H1 (cell line): Measurements from ENCODE around the gene PARP14. TPM values are rescaled to one million over a fixed set of nuclear protein-coding genes. Genes with fewer than 3 reads are reported as not detected.

Experiments
- CTCF ChIA-PET: fragments of 300-600 bp; sonication (Branson Sonifier 250); formaldehyde crosslinking; loops from one replicate; lab custom pipeline; 2021; ENCODE audit not compliant: partially characterized antibody; lab: Charles Lee
- POLR2A ChIA-PET: fragments of 300-600 bp; sonication (Branson Sonifier 250); formaldehyde crosslinking; loops from one replicate; lab custom pipeline; 2021; ENCODE audit warnings: inconsistent platforms; ENCODE audit not compliant: partially characterized antibody; lab: Charles Lee
- DNase-seq, 2 experiments: peaks; one replicate each; pipeline versions ENCODE4 v3.0.0 to v3.0.0-alpha.2; 2010 to 2022; ENCODE audit warnings: low spot score in 2 of 2, low read depth in 1 of 2, mixed read lengths in 1 of 2
- FAIRE-seq: peaks from 2 replicates; lab custom pipeline; 2011; peaks lifted over from hg19 to GRCh38; lab: Jason Lieb, UNC
- H2AFZ ChIP-seq: 2 replicates; pipeline ENCODE4 v1.8.1; 2012; ENCODE audit warnings: low read length, inconsistent platforms
- H2AK5ac ChIP-seq: 2 replicates; pipeline ENCODE4 v1.6.1; 2013; ENCODE audit warnings: low read depth, low read length
- H2BK120ac ChIP-seq: replicated peaks from 2 replicates; pipeline ENCODE3; 2013; ENCODE audit warnings: low read depth, low read length, inconsistent platforms
- H2BK12ac ChIP-seq: 2 replicates; pipeline ENCODE4 v1.6.1; 2013; ENCODE audit warnings: low read depth, low read length
- H2BK15ac ChIP-seq: 2 replicates; pipeline ENCODE4 v1.6.1; 2013; ENCODE audit warnings: low read length
- H2BK20ac ChIP-seq: 2 replicates; pipeline ENCODE4 v1.6.1; 2013; ENCODE audit warnings: low read length
- H2BK5ac ChIP-seq: 2 replicates; pipeline ENCODE4 v1.6.1; 2013; ENCODE audit warnings: low read depth, low read length
- H3K14ac ChIP-seq: 2 replicates; pipeline ENCODE4 v1.6.1; 2013; ENCODE audit warnings: inconsistent platforms; ENCODE audit not compliant: insufficient read length
- H3K18ac ChIP-seq: 2 replicates; pipeline ENCODE4 v1.6.1; 2013; ENCODE audit warnings: low read length; ENCODE audit errors: extremely low read depth
- H3K23ac ChIP-seq: 2 replicates; pipeline ENCODE4 v1.6.1; 2013; ENCODE audit warnings: inconsistent platforms; ENCODE audit not compliant: insufficient read length
- H3K23me2 ChIP-seq: 2 replicates; pipeline ENCODE4 v1.6.1; 2013; ENCODE audit warnings: low read depth, low read length
- H3K27ac ChIP-seq: 2 replicates; pipeline ENCODE4 v1.6.1; 2011; ENCODE audit warnings: low read depth, low read length, inconsistent platforms
- H3K27me3 ChIP-seq, 4 experiments: replicated peaks in 1 of 4; 1 replicate in 1 of 4; 2 replicates in 3 of 4; pipeline versions ENCODE4 v1.6.1 to v1.8.1; 2011 to 2013; ENCODE audit warnings: low read length in 3 of 4, mild to moderate bottlenecking in 3 of 4, inconsistent platforms in 2 of 4, mixed read lengths in 2 of 4, moderate library complexity in 1 of 4; ENCODE audit not compliant: control insufficient read depth in 3 of 4, insufficient read depth in 3 of 4; ENCODE audit errors: extremely low read depth in 1 of 4
- H3K36me3 ChIP-seq, 4 experiments: 2 replicates each; pipeline versions ENCODE4 v1.6.1 to v1.8.1; 2011 to 2013; ENCODE audit warnings: mild to moderate bottlenecking in 4 of 4, low read length in 3 of 4, moderate library complexity in 2 of 4, control low read depth in 1 of 4, inconsistent platforms in 1 of 4; ENCODE audit not compliant: insufficient read depth in 4 of 4, control insufficient read depth in 2 of 4
- H3K4ac ChIP-seq: replicated peaks from 2 replicates; pipeline ENCODE3; 2013; ENCODE audit warnings: low read length, low read depth, mixed read lengths, inconsistent platforms; ENCODE audit not compliant: insufficient read length
- H3K4me1 ChIP-seq, 4 experiments: replicated peaks in 1 of 4; 1 replicate in 1 of 4; 2 replicates in 3 of 4; pipeline versions ENCODE4 v1.6.1 to v1.8.1; 2011 to 2013; ENCODE audit warnings: low read length in 3 of 4, inconsistent platforms in 2 of 4, mixed read lengths in 1 of 4; ENCODE audit not compliant: insufficient read depth in 4 of 4, control insufficient read depth in 3 of 4
- H3K4me2 ChIP-seq, 2 experiments: 2 replicates each; pipeline versions ENCODE4 v1.6.1 to v1.8.1; 2011 to 2013; ENCODE audit warnings: low read depth in 2 of 2, low read length in 2 of 2, control low read depth in 1 of 2, inconsistent platforms in 1 of 2, mild to moderate bottlenecking in 1 of 2; ENCODE audit not compliant: insufficient read depth in 1 of 2
- H3K4me3 ChIP-seq, 4 experiments: fragments of 200-600, 300-600 bp in 1 of 4; sonication (generic), shearing (Covaris generic), sonication (Bioruptor Twin) in 1 of 4; 2 replicates each; pipeline versions ENCODE4 v1.5.1 to v1.8.1; 2011 to 2016; ENCODE audit warnings: low read length in 4 of 4, low read depth in 3 of 4, control low read depth in 2 of 4, inconsistent platforms in 2 of 4, mild to moderate bottlenecking in 2 of 4, mixed read lengths in 1 of 4, moderate library complexity in 1 of 4; ENCODE audit not compliant: insufficient read depth in 2 of 4; ENCODE audit errors: extremely low read depth in 1 of 4
- H3K56ac ChIP-seq: replicated peaks from 2 replicates; pipeline ENCODE3; 2013; ENCODE audit warnings: low read depth, mild to moderate bottlenecking, mixed read lengths, low read length, inconsistent platforms; ENCODE audit not compliant: insufficient read length
- H3K79me1 ChIP-seq: 2 replicates; pipeline ENCODE4 v1.6.1; 2013; ENCODE audit warnings: low read depth, low read length, control low read depth
- H3K79me2 ChIP-seq, 2 experiments: 2 replicates each; pipeline versions ENCODE4 v1.6.1 to v1.8.1; 2012 to 2013; ENCODE audit warnings: low read length in 2 of 2, mild to moderate bottlenecking in 2 of 2, inconsistent platforms in 1 of 2; ENCODE audit not compliant: insufficient read depth in 2 of 2, control insufficient read depth in 1 of 2
- H3K9ac ChIP-seq, 4 experiments: replicated peaks in 1 of 4; 1 replicate in 1 of 4; 2 replicates in 3 of 4; pipeline versions ENCODE4 v1.6.1 to v1.8.1; 2011 to 2013; ENCODE audit warnings: low read depth in 3 of 4, low read length in 3 of 4, control low read depth in 2 of 4, mild to moderate bottlenecking in 2 of 4, moderate library complexity in 2 of 4, inconsistent platforms in 1 of 4; ENCODE audit errors: extremely low read depth in 1 of 4
- H3K9me3 ChIP-seq, 2 experiments: 2 replicates each; pipeline versions ENCODE4 v1.6.1 to v1.8.1; 2012 to 2013; ENCODE audit warnings: mild to moderate bottlenecking in 2 of 2, moderate library complexity in 2 of 2, control low read depth in 1 of 2, inconsistent platforms in 1 of 2, low read depth in 1 of 2, low read length in 1 of 2, mixed read lengths in 1 of 2; ENCODE audit not compliant: insufficient read depth in 2 of 2
- H4K20me1 ChIP-seq, 2 experiments: replicated peaks in 1 of 2; 2 replicates each; pipeline versions ENCODE3 to v1.8.1; 2011 to 2013; ENCODE audit warnings: inconsistent platforms in 2 of 2, low read length in 2 of 2, mild to moderate bottlenecking in 1 of 2; ENCODE audit not compliant: insufficient read depth in 2 of 2, control insufficient read depth in 1 of 2
- H4K5ac ChIP-seq: 2 replicates; pipeline ENCODE4 v1.6.1; 2013; ENCODE audit warnings: low read length, low read depth, mixed read lengths, inconsistent platforms; ENCODE audit not compliant: insufficient read length
- H4K8ac ChIP-seq: 2 replicates; pipeline ENCODE4 v1.8.0; 2013; ENCODE audit warnings: mild to moderate bottlenecking, moderate library complexity, low read length, inconsistent platforms; ENCODE audit not compliant: insufficient read depth; ENCODE audit errors: extremely low read depth
- H4K91ac ChIP-seq: replicated peaks from 2 replicates; pipeline ENCODE3; 2013; ENCODE audit warnings: low read length, mixed read lengths, inconsistent platforms; ENCODE audit not compliant: insufficient read length
- BACH1 ChIP-seq: IDR thresholded peaks from 2 replicates; pipeline ENCODE4 v1.6.1; 2012; ENCODE audit warnings: low read length, improper control_type of control experiment
- CHD2 ChIP-seq: IDR thresholded peaks from 2 replicates; pipeline ENCODE4 v1.6.1; 2012; ENCODE audit warnings: low read length, improper control_type of control experiment
- GABPA ChIP-seq: IDR thresholded peaks from 2 replicates; pipeline ENCODE4 v1.6.1; 2011; ENCODE audit warnings: mild to moderate bottlenecking, low read length, moderate library complexity, borderline replicate concordance; ENCODE audit not compliant: insufficient read depth
- GTF2F1 ChIP-seq: IDR thresholded peaks from 2 replicates; pipeline ENCODE4 v1.6.1; 2012; ENCODE audit warnings: low read depth, low read length, improper control_type of control experiment, borderline replicate concordance
- HDAC2 ChIP-seq, 2 experiments: fragments of 300-600 bp in 1 of 2; sonication (generic) in 1 of 2; IDR thresholded peaks; 2 replicates each; pipeline ENCODE4 v1.6.1; 2011 to 2012; ENCODE audit warnings: low read depth in 2 of 2, low read length in 2 of 2, mild to moderate bottlenecking in 2 of 2, moderate library complexity in 2 of 2, borderline replicate concordance in 1 of 2, inconsistent platforms in 1 of 2
- HDAC6 ChIP-seq: IDR thresholded peaks from one replicate; pipeline ENCODE4 v1.7.1; 2012; ENCODE audit warnings: low read depth, mild to moderate bottlenecking, inconsistent platforms, low read length, moderate library complexity
- MAFK ChIP-seq: IDR thresholded peaks from 2 replicates; pipeline ENCODE4 v1.6.1; 2012; ENCODE audit warnings: low read depth, mild to moderate bottlenecking, improper control_type of control experiment, low read length
- ZNF274 ChIP-seq: IDR thresholded peaks from 2 replicates; pipeline ENCODE4 v1.7.0; 2012; ENCODE audit warnings: low read length, borderline replicate concordance; ENCODE audit errors: extremely low read depth
- WGBS, 2 experiments: shearing (Covaris generic) in 1 of 2; methylation state at CpG; one replicate each; pipeline versions ENCODE4 v1.1.6 to v1.1.7; 2013 to 2015; ENCODE audit warnings: low lambda C conversion rate in 2 of 2, mixed read lengths in 2 of 2, inconsistent platforms in 1 of 2, low coverage in 1 of 2, missing lambda C conversion rate in 1 of 2; ENCODE audit not compliant: insufficient replicate concordance in 2 of 2, insufficient coverage in 1 of 2, insufficient read length in 1 of 2; ENCODE audit errors: extremely low coverage in 1 of 2, missing lambda C conversion rate in 1 of 2; 5-methylcytosine and 5-hydroxymethylcytosine counted together
- long read RNA-seq, 2 experiments: library from RNA in 1 of 2; library from capped mRNA in 1 of 2; stranded (forward); transcript quantifications; one replicate each; pipeline ENCODE4 v2.0.0, GENCODE V29; 2021; ENCODE audit warnings: inconsistent platforms in 1 of 2
- polyA minus RNA-seq, 3 experiments: library from RNA; depleted of rRNA, polyadenylated mRNA; stranded (reverse); fragments of >200 nt; gene quantifications; 1 replicate in 2 of 3; 2 replicates in 1 of 3; pipeline ENCODE4 v1.2.3, GENCODE V29; 2011
- polyA plus RNA-seq, 7 experiments: library from polyadenylated mRNA; depleted of rRNA in 3 of 7; stranded (reverse) in 5 of 7; unstranded in 2 of 7; fragments of >200 nt in 5 of 7; fragments of 200-250 nt in 2 of 7; gene quantifications; 1 replicate in 5 of 7; 2 replicates in 1 of 7; 4 replicates in 1 of 7; pipeline versions ENCODE4 v1.2.1 to v1.2.3, GENCODE V29; 2011 to 2013; ENCODE audit warnings: missing spikeins in 2 of 7, mixed read lengths in 2 of 7
- total RNA-seq: library from RNA; stranded (reverse); fragmentation: NEBNext Ultra II Directional; extraction: Animal tissue kit (Norgen Biotek cat#: 25700); gene quantifications from 2 replicates; pipeline ENCODE4 v1.2.1, GENCODE V29; 2021

PARP14 gene
- total RNA-seq = 15.9 and 17.6 TPM in 2 replicates
- 8.2 and 12.6 TPM in 2 replicates for polyA plus RNA-seq (2011; rRNA removed)
- 11.1 TPM for polyA plus RNA-seq (2011; cell fraction: cytosol; rRNA removed)
- polyA plus RNA-seq (2011; cell fraction: nucleus; rRNA removed) = 11.2 TPM
- polyA plus RNA-seq (2012, experiment 1 of 2) = 9.6 to 13.3 TPM (median 11.2 TPM) in 4 replicates
- polyA plus RNA-seq (2012, experiment 2 of 2) = 0.62 TPM
- 9.4 TPM for polyA plus RNA-seq (2013, experiment 1 of 2)
- 8.4 TPM for polyA plus RNA-seq (2013, experiment 2 of 2)
- polyA minus RNA-seq (2011; rRNA and poly(A)+ RNA removed) = 23.2 and 29.5 TPM in 2 replicates
- polyA minus RNA-seq (2011; cell fraction: cytosol; rRNA and poly(A)+ RNA removed) = 14.2 TPM
- 25.1 TPM for polyA minus RNA-seq (2011; cell fraction: nucleus; rRNA and poly(A)+ RNA removed)
- long read RNA-seq, experiment 1, partial matches to known transcripts = 2 of 2 reads
- long read RNA-seq, experiment 1, other reads (novel, unspliced or antisense) = 0 of 2 reads
- long read RNA-seq, experiment 2 = 0 reads

DNA sequence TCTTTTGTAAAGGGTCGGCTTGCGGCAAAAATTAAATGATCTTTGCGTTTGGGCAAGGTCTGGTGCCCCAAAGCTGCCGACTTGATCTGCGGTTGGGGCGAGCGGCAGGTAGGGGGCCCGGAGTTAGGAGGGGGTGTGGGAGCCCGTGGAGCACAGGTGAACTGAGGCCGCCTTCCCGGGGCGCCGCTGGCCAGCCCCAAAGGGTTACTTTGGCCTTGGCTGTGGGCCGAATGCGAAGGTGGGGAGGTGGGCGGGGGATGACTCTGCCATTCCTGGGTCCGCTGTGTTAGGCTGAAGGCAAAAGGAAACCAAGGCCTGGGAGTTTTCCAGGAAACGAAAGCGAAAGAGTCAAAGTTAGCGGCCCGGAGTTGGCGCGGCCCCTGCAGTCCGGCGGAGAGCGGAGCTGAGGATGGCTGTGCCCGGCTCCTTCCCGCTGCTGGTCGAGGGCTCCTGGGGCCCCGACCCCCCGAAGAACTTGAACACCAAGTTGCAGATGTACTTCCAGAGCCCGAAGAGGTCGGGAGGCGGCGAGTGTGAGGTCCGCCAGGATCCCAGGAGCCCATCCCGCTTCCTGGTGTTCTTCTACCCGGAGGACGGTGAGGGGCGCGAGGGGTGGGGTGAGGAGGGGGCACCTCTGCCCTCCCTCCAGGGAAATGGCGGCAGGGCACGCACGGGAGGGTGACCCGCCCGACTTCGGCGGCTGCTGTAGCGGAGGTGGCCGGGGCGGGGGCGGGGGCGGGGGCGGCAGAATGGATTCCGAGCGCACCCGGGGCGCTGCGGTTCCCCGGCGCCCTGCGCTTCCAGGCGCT, at the start of gene PARP14:
Gene PARP14 (plus strand): TSS at position 365 of the 809 bp plus-strand sequence. CDS start 45 bp downstream, at position 410.
- Histone ChIP-seq H3K27ac (no peak within 1 kb of the TSS), H2BK12ac (peak within 1 kb of the TSS; percentile 75; the same call in 1 of the 2 replicates), H2BK5ac (peak within 1 kb of the TSS; percentile 12; the same call in 1 of the 2 replicates), H4K8ac (peak within 1 kb of the TSS; percentile 88), H3K4me1 (peaks cover 6 to 12% (median 9%) of the 10 kb centered on the region in 4 experiments; a peak in 6 of 7 replicates), H3K4me2 (peak within 1 kb of the TSS; percentile 46 to 69), H3K56ac (no peak within 1 kb of the TSS), H2AFZ (peak within 1 kb of the TSS; percentile 100), H3K4me3 (peak within 1 kb of the TSS; percentile 39 to 87 (median 68)), H3K23ac (no peak within 1 kb of the TSS), H2BK15ac (no peak within 1 kb of the TSS), H3K4ac (peak within 1 kb of the TSS; percentile 36), H3K9me3 (no peaks in the 10 kb centered on the region), H2BK120ac (no peak within 1 kb of the TSS), H3K14ac (no peak within 1 kb of the TSS), H2BK20ac (peak within 1 kb of the TSS; percentile 24; the same call in 1 of the 2 replicates), H3K18ac (peak within 1 kb of the TSS; percentile 66; the same call in 1 of the 2 replicates), H3K23me2 (peaks cover 8% of the 10 kb centered on the region; the same call in 1 of the 2 replicates), H3K9ac (peak within 1 kb of the TSS in 3 of 4 experiments; percentile 14 to 70 (median 58); a peak in 5 of 7 replicates), H3K27me3 (no peaks in the 10 kb centered on the region; a peak in 2 of 7 replicates), H3K79me2 (0 out of 4 replicates have a peak, but pooled peaks cover 0 to 3% of the 10 kb centered on the region in 2 experiments), H2AK5ac (no peak within 1 kb of the TSS), H3K79me1 (no peaks in the 10 kb centered on the region), H4K5ac (peak within 1 kb of the TSS; percentile 7), H4K91ac (peak within 1 kb of the TSS; percentile 20), H4K20me1 (no peaks in the 10 kb centered on the region), H3K36me3 (no peaks in the 10 kb centered on the region; a peak in 1 of 8 replicates)
- DNase-seq = peak in 1 of 2 experiments; percentile 75
- POLR2A ChIA-PET = interaction anchor here (1.0 kb wide), 1 partner anchor 86 kb away, joined by 3 read pairs; no protein-coding TSS in a partner anchor
- 4% methylated on average over 37 of the region's 63 CpGs; no CpG with 5 or more reads in 1 of the 2 experiments for WGBS, 2 experiments
- FAIRE-seq = no peak
- CTCF ChIA-PET = interaction anchor here (0.6 to 5.5 kb wide), 16 partner anchors 16 to 555 kb away, joined by 3 to 62 read pairs (median 4); partner anchors contain the start of gene PARP15
- no peak for TF ChIP-seq GABPA
- no peak for TF ChIP-seq BACH1
- no peak for TF ChIP-seq CHD2
- no peak for TF ChIP-seq HDAC6
- TF ChIP-seq HDAC2 (IDR thresholded peaks at IDR 0.05; ENCODE audit: borderline replicate concordance in 1 of 2, low read depth in 2 of 2, low read length in 2 of 2) = peak in 1 of 2 experiments; percentile 26; a peak in 1 of 4 replicates
- TF ChIP-seq ZNF274 = no peak
- TF ChIP-seq MAFK = peak; percentile 43; the same call in 1 of the 2 replicates
- no peak for TF ChIP-seq GTF2F1
